HG03045 (cell line): Measurements from ENCODE around the gene FAM222B.
"Not testable (repeated sequence)": the region's sequence is repeated elsewhere in the genome, so short reads cannot be mapped to it uniquely, and the experiment has no call there.

Experiments used
- ATAC-seq: cut with Tn5 transposase; IDR thresholded peaks from one replicate; pipeline ENCODE4 v1.9.1; 2021; ENCODE audit warnings: mild to moderate bottlenecking, moderate library complexity; ENCODE audit not compliant: unreplicated experiment

FAM222B gene

DNA sequence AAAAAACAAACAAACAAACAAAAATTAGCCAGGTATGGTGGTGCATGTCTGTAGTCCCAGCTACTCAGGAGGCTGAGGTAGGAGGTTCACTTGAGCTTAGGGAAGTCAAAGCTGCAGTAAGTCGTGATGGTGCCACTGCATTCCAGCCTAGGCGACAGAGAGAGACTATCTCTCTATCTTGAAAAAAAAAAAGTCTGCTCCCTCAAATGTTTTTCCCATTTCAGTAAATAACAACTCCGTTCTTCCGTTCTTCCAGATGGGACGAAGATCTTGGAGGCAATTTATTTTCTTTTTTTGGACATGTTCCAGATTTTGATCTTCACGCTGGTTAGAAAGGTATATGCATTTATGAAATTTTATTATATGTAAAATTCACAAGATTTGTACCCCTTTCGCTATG lies 31.2 kb upstream of the FAM222B start:
- ATAC-seq = no peak

DNA sequence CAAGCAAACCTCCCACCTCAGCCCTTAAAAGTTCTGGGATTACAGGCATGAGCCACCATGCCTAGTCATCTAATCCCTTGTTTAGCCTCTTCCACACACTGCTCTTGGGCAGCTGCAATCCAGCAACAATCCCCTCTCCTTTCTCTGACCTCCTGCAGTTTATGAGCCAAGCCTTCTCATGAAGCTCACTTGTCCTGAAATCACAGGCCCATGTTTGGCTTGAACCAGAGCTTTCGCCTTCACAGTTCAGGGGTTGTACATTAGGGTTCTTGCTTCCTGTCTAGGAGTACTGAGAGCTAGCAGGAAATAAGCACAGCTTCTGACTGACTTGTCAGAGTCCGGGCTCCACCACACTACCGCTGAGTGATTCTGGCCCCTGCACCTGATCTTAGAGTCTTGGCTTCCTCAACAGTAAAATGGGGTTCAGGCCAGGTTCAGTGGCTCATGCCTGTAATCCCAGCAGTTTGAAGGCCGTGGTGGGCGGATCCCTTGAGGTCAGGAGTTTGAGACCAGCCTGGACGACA lies 28.5 kb upstream of the FAM222B start:
- peak; percentile 57 for ATAC-seq

DNA sequence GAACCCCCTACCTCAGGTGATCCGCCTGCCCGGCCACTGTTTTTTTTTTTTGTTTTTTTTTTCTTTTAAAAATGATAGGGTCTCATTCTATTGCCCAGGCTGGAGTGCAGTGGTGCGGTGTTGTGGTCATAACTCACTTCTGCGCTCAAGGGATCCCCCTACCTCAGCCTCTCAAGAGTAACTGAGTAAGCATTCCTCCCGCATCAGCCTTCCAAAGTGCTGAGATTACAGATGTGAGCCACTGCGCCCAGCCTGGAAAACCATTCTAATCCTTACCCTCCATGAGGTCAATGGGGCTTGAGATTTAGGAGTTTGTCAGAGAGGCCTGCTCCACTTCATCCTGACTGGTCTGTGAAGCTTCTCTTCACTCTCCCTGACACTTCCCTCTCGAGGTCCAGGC lies 24.7 kb upstream of the FAM222B start:
- no peak for ATAC-seq

DNA sequence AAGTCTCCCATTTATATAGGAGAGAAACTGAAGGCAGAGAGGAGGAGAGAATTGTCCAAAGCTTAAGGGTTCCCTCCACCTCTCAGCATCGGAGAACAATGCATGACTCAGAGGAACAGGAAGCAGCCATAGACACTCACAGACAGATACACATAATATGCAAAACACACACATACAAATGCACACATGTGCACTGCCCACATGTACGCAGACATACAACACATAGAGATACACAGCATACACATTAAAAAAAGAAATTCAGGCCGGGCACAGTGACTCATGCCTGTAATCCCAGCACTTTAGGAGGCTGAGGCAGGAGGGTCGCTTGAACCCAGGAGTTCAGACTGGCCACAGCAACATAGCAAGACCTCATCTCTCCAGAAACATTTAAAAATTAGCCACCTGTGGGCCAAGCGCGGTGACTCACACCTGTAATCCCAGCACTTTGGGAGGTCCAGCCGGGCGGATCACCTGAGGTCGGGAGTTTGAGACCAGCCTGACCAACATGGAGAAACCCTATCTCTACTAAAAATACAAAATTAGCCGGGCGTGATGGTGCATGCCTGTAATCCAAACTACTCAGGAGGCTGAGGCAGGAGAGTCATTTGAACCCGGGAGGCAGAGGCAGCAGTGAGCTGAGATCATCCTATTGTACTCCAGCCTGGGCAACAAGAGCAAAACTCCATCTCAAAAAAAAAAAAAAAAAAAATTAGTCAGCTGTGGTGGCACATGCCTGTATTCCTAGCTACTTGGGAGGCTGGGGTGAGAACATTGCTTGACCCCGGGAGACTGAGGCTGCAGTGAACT lies 23.6 kb upstream of the FAM222B start:
- ATAC-seq = no peak

DNA sequence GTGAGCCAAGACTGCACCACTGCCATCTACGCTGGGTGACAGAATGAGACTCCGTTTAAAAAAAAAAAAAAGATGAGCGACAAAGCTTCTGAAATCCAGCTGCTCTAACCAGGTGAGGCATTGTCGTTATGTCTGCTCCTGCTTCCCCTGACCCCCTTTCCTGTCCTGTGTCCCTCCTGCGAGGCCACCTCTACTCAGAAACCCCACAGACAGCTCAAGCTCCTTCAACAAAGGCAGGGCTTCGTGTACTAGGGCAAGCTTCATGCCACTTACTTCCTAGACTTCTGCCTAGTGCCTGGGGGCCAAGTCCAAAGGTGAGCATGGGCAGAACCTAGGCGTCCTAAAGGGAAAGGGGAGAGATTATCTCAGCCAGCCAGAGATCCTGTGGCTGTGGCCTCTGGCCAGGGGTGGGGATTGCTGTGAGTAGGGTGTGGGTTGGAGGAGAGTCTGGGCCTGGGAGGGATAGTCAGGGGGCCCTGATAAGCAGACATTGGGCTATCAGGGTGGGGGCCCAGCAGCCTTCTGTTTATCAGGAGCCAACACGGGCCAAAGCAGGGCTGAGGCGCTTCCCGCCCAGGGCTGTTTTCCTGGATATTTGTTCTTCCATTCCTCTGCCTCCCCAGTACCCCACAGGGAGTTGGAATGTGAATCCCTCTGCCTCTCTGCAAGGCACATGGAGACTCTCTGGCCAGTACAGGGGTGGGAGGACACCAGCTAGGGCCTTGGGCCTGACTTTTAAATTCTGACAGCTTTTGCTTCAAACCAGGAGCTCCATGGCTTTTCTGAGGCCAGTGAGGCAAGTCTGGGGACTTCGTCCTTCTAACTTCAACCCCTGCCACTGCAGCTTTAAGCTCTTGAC lies 22.6 kb upstream of the FAM222B start:
- no peak for ATAC-seq

DNA sequence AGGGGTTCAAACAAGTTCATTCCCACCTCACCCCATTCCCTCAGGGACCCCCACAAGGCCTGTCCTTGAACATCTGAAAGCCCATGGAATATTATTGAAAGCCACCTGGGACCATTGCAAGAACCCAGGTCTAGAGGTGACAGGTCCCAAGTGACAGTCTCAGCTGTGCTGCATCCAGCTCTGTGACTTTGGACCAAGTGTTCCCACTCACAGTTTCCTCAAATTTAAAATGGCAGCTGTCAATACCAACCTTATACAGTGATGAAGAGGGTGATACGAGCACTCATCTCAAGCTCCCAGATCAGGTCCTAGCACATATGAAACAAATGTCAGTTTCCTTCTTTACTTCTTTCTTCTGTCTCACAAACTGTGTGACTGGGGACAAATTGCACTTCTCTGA lies 21.4 kb upstream of the FAM222B start:
- ATAC-seq = no peak

DNA sequence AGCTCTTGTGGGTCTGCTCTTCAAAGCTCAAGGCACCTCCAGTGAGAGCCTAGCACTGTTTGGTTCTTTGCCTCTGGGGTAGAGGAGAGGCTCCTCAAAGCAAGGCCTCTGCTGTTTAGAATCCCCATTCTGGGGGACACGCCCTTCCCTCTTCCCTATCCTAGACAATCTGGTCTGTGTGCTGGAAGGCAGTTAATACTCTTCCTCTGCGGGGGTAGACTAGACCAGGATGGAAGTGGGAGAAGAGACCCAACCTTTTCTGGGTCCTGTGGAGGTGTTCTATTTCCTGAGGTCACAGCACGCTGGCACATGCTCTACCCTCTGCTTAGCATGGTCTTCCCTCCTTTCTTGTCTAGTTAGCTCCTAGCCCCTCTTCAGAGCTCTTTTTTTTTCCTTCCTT lies 20.0 kb upstream of the FAM222B start:
- no peak for ATAC-seq

DNA sequence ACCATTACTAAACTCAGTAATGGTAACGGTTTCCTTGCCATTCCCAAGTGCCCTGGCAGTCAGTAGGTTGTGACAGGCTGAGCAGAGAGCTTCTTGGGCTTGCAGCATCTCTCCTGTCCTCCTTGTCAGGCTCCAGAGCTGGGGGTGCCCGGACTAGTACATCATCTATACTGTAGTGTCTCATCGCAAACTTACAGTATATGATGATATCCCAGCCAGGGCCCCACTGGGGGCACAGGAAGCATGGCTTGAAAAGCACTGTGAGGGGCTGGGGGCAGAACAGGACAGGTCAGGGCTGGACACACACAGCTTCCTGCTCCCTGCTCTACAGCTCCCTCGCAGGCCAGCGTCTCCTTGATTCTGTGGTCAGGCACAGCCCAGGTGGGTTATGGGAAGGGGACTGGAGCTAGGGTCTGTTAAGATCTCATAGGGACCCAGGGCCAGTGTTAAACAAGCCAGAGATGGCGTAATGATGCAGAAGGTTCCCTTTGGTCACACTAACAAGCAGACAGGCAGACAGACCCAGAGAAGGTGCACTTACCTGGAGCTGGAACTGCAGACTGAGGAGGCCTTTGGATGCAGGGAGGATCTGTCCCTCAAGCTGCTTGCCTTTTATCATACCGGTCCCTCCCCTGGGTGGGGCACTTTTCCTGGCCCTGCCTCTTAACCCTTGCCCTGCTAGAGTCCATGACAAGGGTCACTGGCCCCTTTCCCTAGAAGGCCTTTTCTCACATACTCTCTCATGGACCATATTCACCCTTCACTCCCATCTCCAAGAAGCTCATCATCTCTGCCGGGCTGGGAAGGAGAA lies 19.0 kb upstream of the FAM222B start:
- no peak for ATAC-seq

DNA sequence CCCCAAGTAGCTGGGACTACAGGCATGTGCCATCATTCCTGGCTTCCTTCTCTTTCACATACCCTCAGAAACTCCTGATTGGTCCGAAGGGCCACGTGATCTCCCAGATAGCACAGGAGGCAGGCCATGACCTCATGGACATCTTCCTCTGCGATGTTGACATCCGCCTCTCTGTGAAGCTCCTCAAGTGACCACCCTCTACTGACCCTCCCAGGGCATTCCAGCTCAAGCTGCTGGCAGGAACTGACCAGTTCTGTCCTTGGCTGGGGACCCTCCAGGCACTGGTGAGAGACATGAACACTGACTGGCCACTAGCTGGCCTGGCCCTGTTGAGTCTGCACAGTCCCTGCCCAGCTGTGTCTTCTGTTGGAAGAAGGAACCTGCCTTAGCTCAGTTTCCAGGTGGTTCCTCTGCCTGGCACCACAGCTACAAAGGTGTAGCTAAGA lies 17.8 kb upstream of the FAM222B start:
- ATAC-seq = no peak

DNA sequence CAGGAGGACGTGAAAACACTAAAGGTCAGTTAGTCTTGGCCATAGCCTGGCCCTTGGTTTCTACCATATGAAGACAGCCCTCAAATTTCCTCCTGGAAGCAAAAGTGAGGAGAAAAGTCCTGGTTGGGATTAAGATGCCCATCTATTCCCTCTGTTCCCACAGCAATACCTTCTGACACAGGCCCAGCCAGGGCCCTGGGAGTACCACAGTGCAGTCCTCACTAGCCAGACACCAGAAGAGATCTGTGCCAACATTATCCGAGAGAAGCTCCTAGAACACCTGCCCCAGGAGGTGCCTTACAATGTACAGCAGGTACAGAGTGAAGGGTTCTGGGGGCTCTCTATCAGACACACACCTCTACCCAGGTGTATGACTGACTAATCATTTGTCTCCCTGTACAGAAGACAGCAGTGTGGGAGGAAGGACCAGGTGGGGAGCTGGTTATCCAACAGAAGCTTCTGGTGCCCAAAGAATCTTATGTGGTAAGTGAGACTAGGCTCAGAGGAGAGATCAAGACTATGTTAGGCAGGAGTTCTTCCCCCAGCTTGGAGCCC lies 16.3 kb upstream of the FAM222B start:
- ATAC-seq = no peak

DNA sequence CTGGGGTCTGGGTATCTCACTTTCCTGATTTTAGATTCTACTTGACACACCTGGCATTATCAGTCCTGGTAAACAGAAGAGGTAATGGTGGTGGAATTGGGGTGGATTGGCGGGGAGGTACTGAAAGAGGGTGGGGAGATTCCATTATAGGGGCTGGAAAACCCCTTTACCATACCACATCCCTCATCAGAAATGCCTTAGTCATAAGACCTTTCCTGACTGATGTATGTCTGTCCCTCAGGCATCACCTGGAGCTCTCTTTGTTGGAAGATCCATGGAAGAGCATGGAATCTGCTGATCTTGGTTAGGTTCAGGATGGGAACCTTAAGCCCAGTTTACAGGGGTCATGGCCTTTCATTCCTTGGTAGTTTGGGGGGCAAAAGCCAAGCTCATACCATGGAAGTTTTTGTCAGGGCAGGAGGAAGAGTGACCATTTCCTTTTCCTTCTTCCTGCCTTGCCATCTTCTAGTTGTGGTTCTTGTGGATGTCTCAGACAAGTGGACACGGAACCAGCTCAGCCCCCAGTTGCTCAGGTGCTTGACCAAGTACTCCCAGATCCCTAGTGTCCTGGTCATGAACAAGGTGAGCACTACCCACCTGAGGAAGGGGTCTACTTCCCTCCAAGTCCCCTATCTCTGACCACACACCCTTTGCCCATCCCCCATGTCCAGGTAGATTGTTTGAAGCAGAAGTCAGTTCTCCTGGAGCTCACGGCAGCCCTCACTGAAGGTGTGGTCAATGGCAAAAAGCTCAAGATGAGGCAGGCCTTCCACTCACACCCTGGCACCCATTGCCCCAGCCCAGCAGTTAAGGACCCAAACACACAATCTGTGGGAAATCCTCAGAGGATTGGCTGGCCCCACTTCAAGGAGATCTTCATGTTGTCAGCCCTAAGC lies 15.6 kb upstream of the FAM222B start:
- no peak for ATAC-seq

DNA sequence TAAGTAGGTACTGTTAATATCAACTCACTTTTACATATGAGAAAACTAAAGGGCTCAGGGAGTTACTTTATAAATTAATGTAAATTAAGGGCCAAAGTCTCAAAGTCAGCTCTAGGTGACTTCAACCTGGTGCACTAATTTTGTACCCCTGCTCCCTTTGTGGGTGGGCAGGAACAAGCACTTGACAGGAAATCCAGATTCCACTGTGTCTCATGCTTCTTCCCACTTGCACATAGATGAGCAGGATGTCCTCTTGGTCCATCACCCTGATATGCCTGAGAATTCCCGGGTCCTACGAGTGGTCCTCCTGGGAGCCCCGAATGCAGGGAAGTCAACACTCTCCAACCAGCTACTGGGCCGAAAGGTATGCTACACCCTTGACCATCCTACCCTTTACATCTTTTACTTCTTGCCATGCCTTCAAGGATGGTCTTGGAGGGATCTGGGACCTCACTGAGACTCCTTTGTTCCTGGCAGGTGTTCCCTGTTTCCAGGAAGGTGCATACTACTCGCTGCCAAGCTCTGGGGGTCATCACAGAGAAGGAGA lies 13.5 kb upstream of the FAM222B start:
- ATAC-seq = no peak

DNA sequence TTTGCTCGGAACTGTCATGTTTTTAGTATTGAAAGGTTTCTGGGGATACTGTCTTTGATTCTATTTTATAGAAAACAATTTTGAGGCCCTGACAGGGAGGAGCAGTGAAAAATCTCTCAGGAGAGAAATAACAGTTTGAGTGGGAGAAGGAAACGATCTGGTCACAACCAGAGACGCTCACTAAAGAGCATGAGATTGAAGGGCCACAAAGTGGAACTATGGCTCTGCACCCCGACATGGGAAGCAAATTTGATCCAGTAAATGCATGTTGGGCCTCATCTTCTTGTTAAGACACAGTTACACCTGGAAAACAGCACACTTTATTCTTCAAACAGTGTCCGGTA lies 12.7 kb upstream of the FAM222B start:
- ATAC-seq = no peak

DNA sequence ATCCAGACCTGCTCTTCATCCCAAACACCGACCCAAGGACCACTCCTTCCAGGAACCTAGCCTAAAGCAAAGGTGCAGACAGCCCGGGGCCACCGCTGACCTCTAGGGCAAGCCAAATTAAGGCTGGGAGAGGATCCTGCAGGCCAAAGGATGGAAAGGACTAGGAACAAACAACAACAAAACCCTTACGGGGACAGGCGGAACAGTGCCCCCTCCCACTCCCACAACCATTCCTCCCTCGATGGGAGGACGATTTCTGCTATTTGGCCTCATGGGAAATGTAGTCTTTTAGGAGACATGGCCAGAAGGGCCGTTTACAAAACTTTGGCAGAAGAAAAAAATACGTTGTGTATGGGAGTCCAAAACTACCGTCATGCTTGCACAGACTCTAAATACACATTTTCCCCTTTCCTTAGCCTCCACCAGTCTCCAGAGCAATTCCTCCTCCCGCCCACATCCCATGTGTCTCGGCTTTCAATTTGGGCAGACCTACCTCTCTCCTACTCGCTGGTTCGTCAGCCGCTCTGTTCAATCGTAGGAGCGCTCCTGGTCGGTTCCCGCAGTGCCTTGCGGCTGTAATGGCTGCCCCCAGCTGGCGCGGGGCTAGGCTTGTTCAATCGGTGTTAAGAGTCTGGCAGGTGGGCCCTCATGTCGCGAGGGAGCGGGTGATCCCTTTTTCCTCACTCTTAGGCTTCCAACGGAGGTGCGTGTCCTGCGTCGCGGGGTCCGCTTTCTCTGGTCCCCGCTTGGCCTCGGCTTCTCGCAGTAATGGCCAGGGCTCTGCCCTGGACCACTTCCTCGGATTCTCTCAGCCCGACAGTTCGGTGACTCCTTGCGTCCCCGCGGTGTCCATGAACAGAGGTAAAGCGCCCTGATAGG lies 12.1 kb upstream of the FAM222B start, which contains the start of gene ERAL1:
TSS of gene ERAL1 (plus strand) at position 560 of the 879 bp plus-strand sequence. CDS start at position 579, 19 bp downstream.
- peak; percentile 86 for ATAC-seq

DNA sequence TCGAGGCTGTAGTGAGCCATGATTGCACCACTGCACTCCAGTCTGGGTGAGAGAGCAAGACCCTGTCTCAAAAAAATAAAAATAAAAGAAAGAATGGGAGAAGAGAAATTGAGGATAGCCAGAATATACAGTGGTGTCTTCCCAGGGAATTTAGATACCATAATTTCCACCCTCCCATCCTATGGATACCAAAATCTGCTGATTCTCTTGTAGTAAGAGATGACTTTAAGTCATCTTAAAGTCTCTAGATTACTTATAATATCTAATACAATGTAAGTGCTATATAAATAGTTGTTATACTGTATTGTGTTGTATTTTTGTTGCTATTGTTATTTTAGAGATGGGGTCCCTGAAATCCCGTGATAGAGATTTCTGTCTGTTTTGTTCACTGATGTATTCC lies 10.7 kb upstream of the FAM222B start:
- no peak for ATAC-seq

DNA sequence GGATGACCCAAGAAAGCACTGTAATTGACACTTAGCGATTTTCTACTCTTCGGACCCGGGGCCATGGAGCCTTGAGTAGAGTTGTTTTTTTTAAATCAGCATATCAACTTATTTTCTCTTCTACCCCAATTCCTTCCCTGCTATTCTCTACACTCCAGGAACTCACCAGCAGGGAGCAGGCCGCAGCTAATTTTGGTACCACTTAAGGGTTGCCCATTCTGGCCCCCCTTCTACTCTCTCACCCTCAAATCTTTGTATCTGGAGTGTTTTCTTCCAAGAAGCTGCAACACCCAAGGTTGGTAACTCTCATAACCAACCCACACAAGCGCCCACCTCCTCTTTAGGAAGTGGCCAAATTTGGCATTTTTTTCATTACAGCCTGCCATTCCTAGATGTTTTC lies 6.7 kb upstream of the FAM222B start:
- ATAC-seq = no peak

DNA sequence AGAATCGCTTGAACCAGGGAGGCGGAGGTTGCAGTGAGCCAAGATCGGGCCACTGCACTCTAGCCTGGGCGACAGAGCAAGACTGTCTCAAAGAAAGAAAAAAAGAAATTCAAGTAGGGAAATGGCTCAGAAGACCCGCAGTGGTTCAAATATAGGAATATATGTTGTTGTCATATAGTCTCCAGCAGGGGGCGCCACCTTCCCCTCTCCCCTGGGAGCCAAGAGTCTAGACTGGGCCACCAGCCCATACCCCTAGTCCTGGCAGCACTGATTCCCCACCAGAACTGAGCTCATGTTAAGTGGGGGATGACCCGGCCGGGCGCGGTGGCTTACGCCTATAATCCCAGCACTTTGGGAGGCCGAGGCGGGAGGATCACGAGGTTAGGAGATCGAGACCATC lies 6.1 kb upstream of the FAM222B start:
- ATAC-seq = not testable (repeated sequence)

DNA sequence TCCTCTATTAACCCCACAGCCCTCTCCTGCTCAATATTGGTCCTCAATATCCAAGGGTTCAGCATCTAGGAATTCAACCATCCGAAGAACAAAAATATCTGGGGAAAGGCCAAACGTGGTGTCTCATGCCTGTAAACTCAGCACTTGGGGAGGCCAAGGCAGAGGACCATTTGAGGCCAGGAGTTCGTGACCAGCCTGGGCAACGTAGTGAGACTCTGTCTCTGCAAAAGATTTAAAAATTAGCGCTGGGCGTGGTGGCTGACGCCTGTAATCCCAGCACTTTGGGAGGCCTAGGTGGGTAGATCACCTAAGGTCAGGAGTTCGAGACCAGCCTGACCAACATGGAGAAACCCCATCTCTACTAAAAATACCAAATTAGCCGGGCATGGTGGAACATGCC lies 4.1 kb upstream of the FAM222B start:
- ATAC-seq = not testable (repeated sequence)
